Activated CD4-positive, CD25-positive, alpha-beta regulatory T cell treated with anti-CD3 and anti-CD28 coated beads, Interleukin-2, amount 50 U/mL, for 24 hours (primary cell): ENCODE results near the gene KIF26A.
"Not testable (repeated sequence)": the region's sequence is repeated elsewhere in the genome, so short reads cannot be mapped to it uniquely, and the experiment has no call there.

Experiments used
- ATAC-seq, 2 donors: fragments of 150-1000 bp; cut with Tn5 transposase; one replicate each; pipeline ENCODE4 v1.10.0; 2021; ENCODE audit warnings: mild to moderate bottlenecking in 1 of 2, moderate library complexity in 1 of 2

KIF26A gene

DNA sequence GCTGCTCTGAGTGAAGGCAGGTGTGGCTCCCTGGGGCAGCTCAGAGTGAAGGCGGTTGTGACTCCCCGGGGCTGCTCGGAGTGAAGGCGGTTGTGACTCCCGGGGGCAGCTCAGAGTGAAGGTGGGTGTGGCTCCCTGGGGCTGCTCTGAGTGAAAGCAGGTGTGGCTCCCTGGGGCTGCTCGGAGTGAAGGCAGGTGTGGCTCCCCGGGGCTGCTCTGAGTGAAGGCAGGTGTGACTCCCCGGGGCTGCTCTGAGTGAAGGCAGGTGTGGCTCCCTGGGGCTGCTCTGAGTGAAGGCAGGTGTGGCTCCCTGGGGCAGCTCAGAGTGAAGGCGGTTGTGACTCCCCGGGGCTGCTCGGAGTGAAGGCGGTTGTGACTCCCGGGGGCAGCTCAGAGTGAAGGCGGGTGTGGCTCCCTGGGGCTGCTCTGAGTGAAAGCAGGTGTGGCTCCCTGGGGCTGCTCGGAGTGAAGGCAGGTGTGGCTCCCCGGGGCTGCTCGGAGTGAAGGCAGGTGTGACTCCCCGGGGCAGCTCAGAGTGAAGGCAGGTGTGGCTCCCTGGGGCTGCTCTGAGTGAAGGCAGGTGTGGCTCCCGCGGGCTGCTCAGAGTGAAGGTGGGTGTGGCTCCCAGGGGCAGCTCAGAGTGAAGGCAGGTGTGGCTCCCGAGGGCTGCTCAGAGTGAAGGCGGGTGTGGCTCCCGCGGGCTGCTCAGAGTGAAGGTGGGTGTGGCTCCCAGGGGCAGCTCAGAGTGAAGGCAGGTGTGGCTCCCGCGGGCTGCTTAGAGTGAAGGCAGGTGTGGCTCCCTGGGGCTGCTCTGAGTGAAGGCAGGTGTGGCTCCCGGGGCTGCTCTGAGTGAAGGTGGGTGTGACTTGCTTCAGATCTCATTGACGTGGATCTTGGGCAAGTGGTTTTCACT is 87.1 kb downstream of the KIF26A start:
- not testable (repeated sequence) for ATAC-seq

DNA sequence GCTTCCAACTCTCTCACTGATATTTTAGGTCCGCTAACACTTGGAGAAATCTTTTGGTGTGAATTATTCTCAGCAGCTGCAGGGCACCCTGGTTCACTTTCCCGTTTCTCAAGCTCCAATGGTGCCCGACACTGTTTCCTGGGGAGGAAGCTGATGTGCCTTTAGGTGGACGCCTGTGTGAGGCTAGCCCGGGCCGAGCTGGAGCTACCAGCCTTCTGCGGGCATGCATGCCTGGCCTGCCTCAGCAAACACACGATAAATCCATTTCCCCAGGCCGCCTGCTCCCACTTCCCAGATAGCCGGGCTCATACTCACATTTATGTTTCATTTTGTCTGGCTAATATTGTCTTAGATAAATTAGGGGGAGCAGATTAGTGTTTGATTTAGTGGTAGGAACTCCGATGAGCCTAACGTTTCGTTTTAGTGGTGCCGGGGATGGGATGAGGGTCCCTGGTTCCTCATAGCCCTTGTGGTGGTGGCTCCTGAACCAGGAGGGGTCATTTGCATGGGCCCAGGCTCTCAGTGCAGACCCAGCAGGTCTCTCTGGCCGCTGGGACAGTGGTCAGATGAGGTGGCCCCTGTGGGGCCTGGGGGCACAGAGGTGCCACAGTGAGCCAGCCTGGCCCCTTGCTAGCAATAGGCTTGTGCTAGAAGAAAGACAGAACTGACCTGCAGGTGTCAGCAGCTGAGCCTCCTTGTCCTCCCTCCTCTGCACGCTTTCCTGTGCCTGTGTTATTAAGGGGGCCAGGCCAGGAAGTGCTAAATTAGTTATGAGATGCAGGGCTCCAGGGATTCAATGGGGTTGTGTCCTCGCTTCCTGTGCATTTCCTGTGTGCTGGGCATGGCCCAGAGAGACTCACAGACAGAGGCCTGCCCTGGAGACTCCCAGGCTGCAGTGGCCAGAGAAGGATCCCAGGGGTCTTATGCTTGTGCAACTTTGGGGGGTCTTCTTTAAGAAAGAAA is 88.3 kb downstream of the KIF26A start:
- ATAC-seq: no peak

DNA sequence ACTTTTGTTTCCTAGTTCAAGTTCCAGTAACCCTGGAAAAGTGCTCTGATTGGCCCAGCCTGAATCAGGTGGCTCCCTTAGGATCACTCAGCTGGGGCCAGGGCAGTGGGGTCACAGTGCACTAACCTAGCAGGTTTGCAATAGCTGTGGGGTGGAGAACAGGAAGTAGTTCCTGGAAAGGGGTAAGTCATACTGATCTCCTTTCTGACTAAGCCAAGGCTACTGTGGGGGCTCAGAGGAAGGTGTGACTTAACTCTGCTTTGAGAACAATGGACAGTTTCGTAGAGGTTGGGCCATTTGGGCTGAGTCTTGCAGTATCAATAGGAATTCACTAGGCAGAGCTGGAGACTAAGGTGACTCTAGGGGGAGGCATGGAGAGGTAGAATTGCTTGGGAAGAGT is 89.4 kb downstream of the KIF26A start:
- ATAC-seq: peak; percentile 91 to 92

DNA sequence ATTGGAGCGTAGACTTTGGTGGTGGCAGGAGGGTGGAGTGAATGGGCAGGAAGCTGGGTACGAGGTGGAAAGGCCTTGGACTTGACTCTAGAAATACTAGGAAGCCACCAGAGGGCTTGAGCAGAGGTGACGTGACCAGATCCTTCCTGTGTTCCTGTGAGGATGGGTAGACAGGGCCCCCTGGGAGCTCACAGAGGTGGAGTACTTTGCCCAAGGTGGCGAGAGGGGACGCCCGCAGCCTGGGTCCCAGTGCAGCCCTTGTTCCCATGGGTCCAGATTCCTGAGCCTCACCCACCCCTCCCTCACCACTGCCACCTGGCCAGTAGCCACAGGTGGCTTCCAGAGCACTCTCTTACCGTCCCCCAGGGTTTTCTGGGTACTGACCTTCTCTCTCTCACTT is 89.8 kb downstream of the KIF26A start:
- no peak for ATAC-seq

DNA sequence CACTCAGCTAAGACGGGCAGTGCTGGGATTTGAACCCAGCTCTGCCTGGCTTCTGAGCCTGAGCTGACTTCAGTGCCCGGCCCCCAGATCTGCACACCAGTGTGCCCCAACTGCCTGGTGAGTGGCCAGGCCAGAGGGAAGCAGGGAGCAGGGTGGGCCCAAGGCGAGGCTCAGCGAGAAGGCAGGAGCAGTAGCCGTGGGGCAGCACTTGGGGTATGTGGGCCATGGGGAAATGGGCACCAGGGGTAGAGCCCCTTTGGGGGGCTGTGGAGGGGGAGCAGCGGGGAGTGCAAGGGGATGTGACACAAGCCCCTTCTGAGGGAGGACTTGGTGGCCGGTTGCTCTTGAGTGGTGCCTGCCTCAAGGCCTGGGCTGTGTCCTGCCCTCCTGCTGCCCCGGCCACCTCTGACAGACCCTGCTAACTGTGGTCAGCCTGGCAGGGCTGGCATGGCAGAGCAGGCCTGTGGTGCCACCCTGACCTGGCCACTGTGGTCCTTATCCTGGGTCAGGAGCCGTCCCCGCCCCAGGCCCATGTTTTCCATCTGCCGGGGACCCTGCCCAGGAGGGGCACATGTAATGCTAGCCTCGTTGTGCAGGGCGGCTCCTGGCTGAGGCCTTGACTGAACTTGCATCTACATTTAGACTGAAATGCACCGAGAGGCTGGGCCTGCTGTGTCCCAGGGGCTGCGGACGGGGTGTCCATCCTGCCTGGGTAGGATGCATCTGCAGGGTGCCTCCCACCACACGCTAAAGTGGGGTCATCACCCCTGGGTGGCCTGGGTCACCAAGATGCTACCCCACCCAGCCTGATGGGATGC is 90.5 kb downstream of the KIF26A start:
- ATAC-seq: no peak

DNA sequence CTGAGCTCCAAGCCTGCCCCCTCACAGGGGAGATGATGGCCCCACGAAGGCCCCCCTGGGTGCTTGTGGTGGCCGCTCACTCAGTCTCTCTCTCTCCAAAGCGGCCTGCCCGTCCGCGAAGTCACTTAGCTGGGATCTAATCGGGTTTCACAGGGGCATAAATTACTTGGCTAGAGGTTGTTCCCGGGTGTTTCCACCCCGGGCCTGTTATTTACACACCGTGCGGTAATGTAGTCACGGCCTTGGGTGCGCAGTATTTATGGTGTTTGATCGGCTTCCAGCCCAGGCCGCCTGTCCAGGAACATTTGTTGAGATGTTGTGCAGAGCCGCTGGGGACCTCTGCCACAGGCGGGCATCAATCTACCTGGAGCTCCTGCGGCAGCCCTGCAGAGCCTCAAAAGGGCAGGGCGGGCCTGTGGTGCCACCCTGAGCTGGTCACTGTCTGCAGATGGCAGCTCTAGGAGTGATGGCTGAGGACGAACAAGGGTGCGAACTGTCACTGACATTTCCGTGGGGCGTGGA is 91.2 kb downstream of the KIF26A start:
- no peak for ATAC-seq

DNA sequence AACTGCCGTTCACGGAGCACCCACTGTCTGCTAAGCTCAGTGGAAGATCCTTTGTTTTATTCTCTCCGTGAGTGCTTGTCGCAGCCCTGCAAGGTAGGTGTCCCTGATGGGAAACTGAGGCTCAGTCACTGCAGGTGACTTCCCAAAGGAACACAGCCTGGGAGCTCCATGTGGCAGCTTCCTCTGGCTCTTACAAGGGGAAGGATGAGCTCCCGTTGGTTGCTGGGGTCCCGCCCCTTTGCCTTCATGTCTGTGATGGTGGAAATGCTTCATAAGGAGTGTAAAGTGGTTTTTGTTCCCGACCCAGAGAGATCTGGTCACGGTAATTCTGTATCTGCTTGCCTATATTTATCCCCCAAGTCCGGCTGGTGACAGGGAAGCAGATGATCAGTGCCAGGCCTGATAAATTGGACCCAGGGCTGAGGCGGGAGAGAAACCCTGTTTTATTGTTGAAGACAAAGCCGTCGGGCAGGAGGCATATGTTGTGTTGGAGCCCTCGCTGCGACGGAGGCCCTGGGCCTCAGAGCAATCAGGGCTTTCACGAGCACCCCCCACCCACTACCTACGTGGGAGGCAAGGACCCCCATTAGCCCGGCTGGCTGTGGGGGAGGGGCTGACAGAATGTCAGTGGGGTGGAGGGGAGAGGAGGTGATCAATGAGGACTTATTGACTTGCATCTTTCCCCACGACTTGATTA is 91.9 kb downstream of the KIF26A start:
- ATAC-seq: no peak
